ENCODE data around the gene RPS6KA2.

DNA sequence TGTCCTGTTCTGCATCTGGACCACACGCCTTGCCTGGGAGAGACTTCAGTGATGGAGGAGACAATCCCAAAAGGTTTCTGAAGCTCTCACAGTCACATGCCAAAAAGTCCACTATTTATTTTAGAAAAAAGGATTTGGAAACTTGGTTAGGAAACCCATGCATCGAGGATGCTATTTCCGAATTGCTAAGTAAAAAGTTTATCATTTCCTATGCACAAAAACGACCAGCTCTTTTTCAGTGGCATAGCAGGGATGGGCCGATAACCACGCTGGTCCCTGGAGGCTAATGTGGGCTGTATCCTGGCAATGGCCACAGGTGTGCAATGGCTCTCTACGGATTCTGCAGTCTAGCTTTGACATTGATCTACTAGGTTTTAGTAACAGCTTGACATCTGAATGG, 74.5 kb downstream of the RPS6KA2 start:
- TF ChIP-seq, protein P1, sequence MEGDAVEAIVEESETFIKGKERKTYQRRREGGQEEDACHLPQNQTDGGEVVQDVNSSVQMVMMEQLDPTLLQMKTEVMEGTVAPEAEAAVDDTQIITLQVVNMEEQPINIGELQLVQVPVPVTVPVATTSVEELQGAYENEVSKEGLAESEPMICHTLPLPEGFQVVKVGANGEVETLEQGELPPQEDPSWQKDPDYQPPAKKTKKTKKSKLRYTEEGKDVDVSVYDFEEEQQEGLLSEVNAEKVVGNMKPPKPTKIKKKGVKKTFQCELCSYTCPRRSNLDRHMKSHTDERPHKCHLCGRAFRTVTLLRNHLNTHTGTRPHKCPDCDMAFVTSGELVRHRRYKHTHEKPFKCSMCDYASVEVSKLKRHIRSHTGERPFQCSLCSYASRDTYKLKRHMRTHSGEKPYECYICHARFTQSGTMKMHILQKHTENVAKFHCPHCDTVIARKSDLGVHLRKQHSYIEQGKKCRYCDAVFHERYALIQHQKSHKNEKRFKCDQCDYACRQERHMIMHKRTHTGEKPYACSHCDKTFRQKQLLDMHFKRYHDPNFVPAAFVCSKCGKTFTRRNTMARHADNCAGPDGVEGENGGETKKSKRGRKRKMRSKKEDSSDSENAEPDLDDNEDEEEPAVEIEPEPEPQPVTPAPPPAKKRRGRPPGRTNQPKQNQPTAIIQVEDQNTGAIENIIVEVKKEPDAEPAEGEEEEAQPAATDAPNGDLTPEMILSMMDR (IDR thresholded peaks at IDR 0.05) = no peak
- TF ChIP-seq POLR2AphosphoS5 (IDR thresholded peaks at IDR 0.05) = no peak

Data from breast epithelium (tissue), 3 donors.